K562 (cell line): ENCODE measurements around the gene MARK2. TPM values are rescaled to one million over a fixed set of nuclear protein-coding genes. Genes with fewer than 3 reads are reported as not detected.

ENCODE experiments used
- ATF7 ChIP-seq: fragments of 450-650 bp; IDR thresholded peaks from 2 replicates; pipeline ENCODE4 v1.7.1; 2014; ENCODE audit warnings: mild to moderate bottlenecking, moderate library complexity
- KDM2B ChIP-seq: fragments of 250-450 bp; sonication (Bioruptor Pico); IDR thresholded peaks from 2 replicates; pipeline ENCODE4 v1.8.0; 2021; ENCODE audit warnings: mild to moderate bottlenecking, moderate library complexity
- KDM4B ChIP-seq, 2 experiments: fragments of 450-650 bp in 1 of 2; sonication (generic) in 1 of 2; IDR thresholded peaks; 2 replicates each; pipeline ENCODE4 v1.6.1; 2016 to 2017; ENCODE audit warnings: borderline replicate concordance in 2 of 2, antibody characterized with exemption in 1 of 2, low read depth in 1 of 2, mild to moderate bottlenecking in 1 of 2
- MAZ ChIP-seq, 2 experiments: fragments of 450-650 bp in 1 of 2; sonication (generic) in 1 of 2; formaldehyde crosslinking; IDR thresholded peaks in 1 of 2; conservative IDR thresholded peaks in 1 of 2; 2 replicates each; pipeline versions ENCODE4 v1.4.0 to v1.5.0; 2020; ENCODE audit warnings: mild to moderate bottlenecking in 1 of 2, missing genetic modification reagents in 1 of 2
- SIN3A ChIP-seq, 2 experiments: fragments of 150-350 bp in 1 of 2; IDR thresholded peaks; 2 replicates each; pipeline ENCODE4 v1.6.1; 2011 to 2016; ENCODE audit warnings: borderline replicate concordance in 2 of 2, low read depth in 2 of 2, low read length in 2 of 2, mild to moderate bottlenecking in 2 of 2, moderate library complexity in 2 of 2; ENCODE audit not compliant: control insufficient read depth in 1 of 2
- SREBF2 ChIP-seq: sonication (generic); formaldehyde crosslinking; IDR thresholded peaks from 2 replicates; pipeline ENCODE4 v1.4.0; 2020; ENCODE audit warnings: mild to moderate bottlenecking, missing genetic modification reagents
- TEAD4 ChIP-seq, 2 experiments: sonication (generic) in 1 of 2; formaldehyde crosslinking in 1 of 2; IDR thresholded peaks; 2 replicates each; pipeline versions ENCODE4 v1.6.1 to v1.8.0; 2012 to 2022; ENCODE audit warnings: borderline replicate concordance in 1 of 2, inconsistent platforms in 1 of 2, low read length in 1 of 2, mild to moderate bottlenecking in 1 of 2, missing genetic modification reagents in 1 of 2
- ZBTB12 ChIP-seq: fragments of 250-450 bp; sonication (Bioruptor Pico); IDR thresholded peaks from 2 replicates; pipeline ENCODE4 v1.4.0; 2020
- ZFP91 ChIP-seq: sonication (generic); formaldehyde crosslinking; IDR thresholded peaks from 2 replicates; pipeline ENCODE4 v1.8.0; 2022; ENCODE audit warnings: mild to moderate bottlenecking, missing genetic modification reagents
- ZNF347 ChIP-seq: fragments of 450-650 bp; formaldehyde crosslinking; IDR thresholded peaks from 2 replicates; pipeline ENCODE4 v1.4.0; 2020; ENCODE audit warnings: low read depth, mild to moderate bottlenecking, moderate library complexity
- polyA plus RNA-seq, 8 experiments: library from polyadenylated mRNA; depleted of rRNA in 4 of 8; stranded (reverse) in 5 of 8; unstranded in 3 of 8; fragments of >200 nt; fragmentation: Nextera tagmentation in 2 of 8; fragmentation: Illumina TruSeq in 1 of 8; extraction: Ambion mirVana in 2 of 8; extraction: Trizol in 1 of 8; gene quantifications; 2 replicates each; pipeline versions ENCODE4 v1.2.1 to v1.2.3, GENCODE V29; 2011 to 2014; ENCODE audit warnings: inconsistent platforms in 1 of 8, missing spikeins in 1 of 8
- total RNA-seq, 7 experiments: library from RNA; depleted of rRNA in 6 of 7; stranded (reverse); fragments of >200 nt in 6 of 7; fragmentation: Illumina TruSeq in 2 of 7; extraction: Trizol in 2 of 7; gene quantifications; 2 replicates each; pipeline versions ENCODE4 v1.2.1 to v1.2.3, GENCODE V29; 2011 to 2021; ENCODE audit warnings: low replicate concordance in 1 of 7
- TF ChIP-seq, protein P1 (sequence below): fragments of 200-600 bp; sonication (generic); IDR thresholded peaks from one replicate; pipeline ENCODE4 v1.6.1; 2012; ENCODE audit warnings: mild to moderate bottlenecking, low read depth, low read length, inconsistent platforms

The MARK2 gene
- total and polyA plus RNA-seq, 9 of the 15 experiments (the other 6 are each of a cell fraction or from before 2014, with no cell fraction given) = 0.32 to 43.5 (median 15.1) TPM

DNA sequence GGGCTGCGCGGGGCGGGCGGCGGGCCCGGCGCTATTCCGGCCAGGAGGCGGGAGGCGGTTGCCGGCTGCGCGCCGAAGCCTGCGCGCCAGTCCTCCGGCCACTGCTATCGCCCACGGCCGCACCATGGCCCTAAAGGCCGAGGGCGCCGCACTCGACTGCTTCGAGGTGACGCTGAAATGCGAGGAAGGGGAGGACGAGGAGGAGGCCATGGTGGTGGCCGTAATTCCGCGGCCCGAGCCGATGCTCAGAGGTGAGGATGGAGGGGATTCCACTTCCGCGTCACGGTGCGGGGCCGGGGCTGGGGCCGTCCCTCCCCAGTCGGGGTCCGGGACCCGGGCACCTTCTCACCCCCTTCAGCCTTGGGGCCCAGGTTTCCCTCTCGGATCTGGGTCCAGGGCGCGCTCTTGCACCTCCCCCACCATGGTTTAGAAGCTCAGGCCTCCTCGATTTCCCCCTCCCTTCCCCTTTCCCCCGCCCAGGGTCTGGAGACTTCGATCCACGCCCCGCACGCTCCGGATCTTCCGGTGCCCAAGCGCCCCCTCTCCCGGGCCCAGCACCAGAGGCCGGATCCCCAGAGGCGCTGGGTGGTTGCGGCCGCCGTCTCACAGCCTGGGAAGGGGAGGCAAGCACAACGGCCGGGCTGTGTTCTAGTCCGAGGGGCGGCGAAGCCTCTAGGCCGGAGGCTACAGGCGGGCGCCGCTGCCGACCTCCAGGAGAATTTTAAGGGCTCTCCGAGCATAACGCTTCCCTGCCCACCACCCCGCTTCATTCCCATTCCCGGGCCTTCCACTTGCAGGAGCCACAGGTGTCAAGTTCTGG is 25.1 kb upstream of the MARK2 start (continued):
- peak in 1 of 2 experiments; percentile 30; a peak in 3 of 4 replicates for TF ChIP-seq MAZ (CRISPR knock-in tag; conservative IDR thresholded peaks at IDR 0.05 in 1 of 2, IDR thresholded peaks at IDR 0.05 in 1 of 2)
- TF ChIP-seq, protein P1, sequence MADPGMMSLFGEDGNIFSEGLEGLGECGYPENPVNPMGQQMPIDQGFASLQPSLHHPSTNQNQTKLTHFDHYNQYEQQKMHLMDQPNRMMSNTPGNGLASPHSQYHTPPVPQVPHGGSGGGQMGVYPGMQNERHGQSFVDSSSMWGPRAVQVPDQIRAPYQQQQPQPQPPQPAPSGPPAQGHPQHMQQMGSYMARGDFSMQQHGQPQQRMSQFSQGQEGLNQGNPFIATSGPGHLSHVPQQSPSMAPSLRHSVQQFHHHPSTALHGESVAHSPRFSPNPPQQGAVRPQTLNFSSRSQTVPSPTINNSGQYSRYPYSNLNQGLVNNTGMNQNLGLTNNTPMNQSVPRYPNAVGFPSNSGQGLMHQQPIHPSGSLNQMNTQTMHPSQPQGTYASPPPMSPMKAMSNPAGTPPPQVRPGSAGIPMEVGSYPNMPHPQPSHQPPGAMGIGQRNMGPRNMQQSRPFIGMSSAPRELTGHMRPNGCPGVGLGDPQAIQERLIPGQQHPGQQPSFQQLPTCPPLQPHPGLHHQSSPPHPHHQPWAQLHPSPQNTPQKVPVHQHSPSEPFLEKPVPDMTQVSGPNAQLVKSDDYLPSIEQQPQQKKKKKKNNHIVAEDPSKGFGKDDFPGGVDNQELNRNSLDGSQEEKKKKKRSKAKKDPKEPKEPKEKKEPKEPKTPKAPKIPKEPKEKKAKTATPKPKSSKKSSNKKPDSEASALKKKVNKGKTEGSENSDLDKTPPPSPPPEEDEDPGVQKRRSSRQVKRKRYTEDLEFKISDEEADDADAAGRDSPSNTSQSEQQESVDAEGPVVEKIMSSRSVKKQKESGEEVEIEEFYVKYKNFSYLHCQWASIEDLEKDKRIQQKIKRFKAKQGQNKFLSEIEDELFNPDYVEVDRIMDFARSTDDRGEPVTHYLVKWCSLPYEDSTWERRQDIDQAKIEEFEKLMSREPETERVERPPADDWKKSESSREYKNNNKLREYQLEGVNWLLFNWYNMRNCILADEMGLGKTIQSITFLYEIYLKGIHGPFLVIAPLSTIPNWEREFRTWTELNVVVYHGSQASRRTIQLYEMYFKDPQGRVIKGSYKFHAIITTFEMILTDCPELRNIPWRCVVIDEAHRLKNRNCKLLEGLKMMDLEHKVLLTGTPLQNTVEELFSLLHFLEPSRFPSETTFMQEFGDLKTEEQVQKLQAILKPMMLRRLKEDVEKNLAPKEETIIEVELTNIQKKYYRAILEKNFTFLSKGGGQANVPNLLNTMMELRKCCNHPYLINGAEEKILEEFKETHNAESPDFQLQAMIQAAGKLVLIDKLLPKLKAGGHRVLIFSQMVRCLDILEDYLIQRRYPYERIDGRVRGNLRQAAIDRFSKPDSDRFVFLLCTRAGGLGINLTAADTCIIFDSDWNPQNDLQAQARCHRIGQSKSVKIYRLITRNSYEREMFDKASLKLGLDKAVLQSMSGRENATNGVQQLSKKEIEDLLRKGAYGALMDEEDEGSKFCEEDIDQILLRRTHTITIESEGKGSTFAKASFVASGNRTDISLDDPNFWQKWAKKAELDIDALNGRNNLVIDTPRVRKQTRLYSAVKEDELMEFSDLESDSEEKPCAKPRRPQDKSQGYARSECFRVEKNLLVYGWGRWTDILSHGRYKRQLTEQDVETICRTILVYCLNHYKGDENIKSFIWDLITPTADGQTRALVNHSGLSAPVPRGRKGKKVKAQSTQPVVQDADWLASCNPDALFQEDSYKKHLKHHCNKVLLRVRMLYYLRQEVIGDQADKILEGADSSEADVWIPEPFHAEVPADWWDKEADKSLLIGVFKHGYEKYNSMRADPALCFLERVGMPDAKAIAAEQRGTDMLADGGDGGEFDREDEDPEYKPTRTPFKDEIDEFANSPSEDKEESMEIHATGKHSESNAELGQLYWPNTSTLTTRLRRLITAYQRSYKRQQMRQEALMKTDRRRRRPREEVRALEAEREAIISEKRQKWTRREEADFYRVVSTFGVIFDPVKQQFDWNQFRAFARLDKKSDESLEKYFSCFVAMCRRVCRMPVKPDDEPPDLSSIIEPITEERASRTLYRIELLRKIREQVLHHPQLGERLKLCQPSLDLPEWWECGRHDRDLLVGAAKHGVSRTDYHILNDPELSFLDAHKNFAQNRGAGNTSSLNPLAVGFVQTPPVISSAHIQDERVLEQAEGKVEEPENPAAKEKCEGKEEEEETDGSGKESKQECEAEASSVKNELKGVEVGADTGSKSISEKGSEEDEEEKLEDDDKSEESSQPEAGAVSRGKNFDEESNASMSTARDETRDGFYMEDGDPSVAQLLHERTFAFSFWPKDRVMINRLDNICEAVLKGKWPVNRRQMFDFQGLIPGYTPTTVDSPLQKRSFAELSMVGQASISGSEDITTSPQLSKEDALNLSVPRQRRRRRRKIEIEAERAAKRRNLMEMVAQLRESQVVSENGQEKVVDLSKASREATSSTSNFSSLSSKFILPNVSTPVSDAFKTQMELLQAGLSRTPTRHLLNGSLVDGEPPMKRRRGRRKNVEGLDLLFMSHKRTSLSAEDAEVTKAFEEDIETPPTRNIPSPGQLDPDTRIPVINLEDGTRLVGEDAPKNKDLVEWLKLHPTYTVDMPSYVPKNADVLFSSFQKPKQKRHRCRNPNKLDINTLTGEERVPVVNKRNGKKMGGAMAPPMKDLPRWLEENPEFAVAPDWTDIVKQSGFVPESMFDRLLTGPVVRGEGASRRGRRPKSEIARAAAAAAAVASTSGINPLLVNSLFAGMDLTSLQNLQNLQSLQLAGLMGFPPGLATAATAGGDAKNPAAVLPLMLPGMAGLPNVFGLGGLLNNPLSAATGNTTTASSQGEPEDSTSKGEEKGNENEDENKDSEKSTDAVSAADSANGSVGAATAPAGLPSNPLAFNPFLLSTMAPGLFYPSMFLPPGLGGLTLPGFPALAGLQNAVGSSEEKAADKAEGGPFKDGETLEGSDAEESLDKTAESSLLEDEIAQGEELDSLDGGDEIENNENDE = no peak
- no peak for TF ChIP-seq TEAD4 (IDR thresholded peaks at IDR 0.05; ENCODE audit: low read length)
- no peak for TF ChIP-seq TEAD4 (CRISPR knock-in tag; IDR thresholded peaks at IDR 0.05; ENCODE audit: borderline replicate concordance)
- no peak for TF ChIP-seq KDM2B
- TF ChIP-seq ZBTB12 = no peak
- TF ChIP-seq SIN3A (IDR thresholded peaks at IDR 0.05; ENCODE audit: borderline replicate concordance in 2 of 2, control insufficient read depth in 1 of 2, low read depth in 2 of 2, low read length in 2 of 2) = peak in 1 of 2 experiments; percentile 40; a peak in 1 of 4 replicates
- TF ChIP-seq ZFP91 (CRISPR knock-in tag) = no peak
- TF ChIP-seq ZNF347 (CRISPR knock-in tag) = no peak
- TF ChIP-seq SREBF2 (CRISPR knock-in tag) = no peak
- no peak; a peak in 1 of 4 replicates for TF ChIP-seq KDM4B (IDR thresholded peaks at IDR 0.05; ENCODE audit: borderline replicate concordance in 2 of 2, low read depth in 1 of 2)
- TF ChIP-seq ATF7 = no peak
